BE2C (cell line): ENCODE data around the gene ZNF823.

Source experiments
- DNase-seq: peaks from one replicate; pipeline ENCODE4 v3.0.0-alpha.2; 2020
- H3K27me3 ChIP-seq: fragments of 250-450 bp; sonication (Bioruptor Pico); 2 replicates; pipeline ENCODE4 v1.5.1; 2020; ENCODE audit warnings: mild to moderate bottlenecking
- H3K36me3 ChIP-seq: fragments of 250-450 bp; sonication (Bioruptor Pico); 2 replicates; pipeline ENCODE4 v1.5.1; 2020; ENCODE audit warnings: mild to moderate bottlenecking
- H3K4me1 ChIP-seq: fragments of 250-450 bp; sonication (Bioruptor Pico); 2 replicates; pipeline ENCODE4 v1.5.1; 2020
- H3K4me3 ChIP-seq: 2 replicates; pipeline ENCODE4 v1.5.1; 2011; ENCODE audit warnings: low read depth, low read length
- H3K9me3 ChIP-seq: fragments of 250-450 bp; sonication (Bioruptor Pico); 2 replicates; pipeline ENCODE4 v1.5.1; 2020
- CTCF ChIP-seq: IDR thresholded peaks from 2 replicates; pipeline ENCODE4 v1.5.1; 2012; ENCODE audit warnings: mild to moderate bottlenecking, low read depth, low read length

Gene ZNF823

GRCh38 chr19:11763611-11764010 lies 24.9 kb upstream of the ZNF823 start:
- Histone ChIP-seq H3K27me3 (no peaks in the 10 kb centered on the region), H3K4me1 (peaks cover 4% of the 10 kb centered on the region), H3K4me3 (no peak overlapping the region), H3K36me3 (no peaks in the 10 kb centered on the region), H3K9me3 (no peaks in the 10 kb centered on the region; the same call in 1 of the 2 replicates)
- no peak for TF ChIP-seq CTCF
- no peak for DNase-seq

- no peak overlapping the region for H3K4me3 ChIP-seq
- DNase-seq, result no peak
- TF ChIP-seq CTCF, result no peak
- H3K27me3 ChIP-seq, result no peaks in the 10 kb centered on the region
- peaks cover 4% of the 10 kb centered on the region for H3K4me1 ChIP-seq
- no peaks in the 10 kb centered on the region; the same call in 1 of the 2 replicates for H3K9me3 ChIP-seq
- no peaks in the 10 kb centered on the region for H3K36me3 ChIP-seq
Observed at GRCh38 chr19:11763117-11763516, 24.4 kb upstream of the ZNF823 start.

- Histone ChIP-seq H3K9me3 (no peaks in the 10 kb centered on the region; the same call in none of the 2 replicates), H3K4me1 (no peaks in the 10 kb centered on the region), H3K27me3 (no peaks in the 10 kb centered on the region), H3K4me3 (no peak overlapping the region), H3K36me3 (no peaks in the 10 kb centered on the region)
- no peak for TF ChIP-seq CTCF
- no peak for DNase-seq
Observed at GRCh38 chr19:11759805-11760204, 21.1 kb upstream of the ZNF823 start.

- no peaks in the 10 kb centered on the region; the same call in 1 of the 2 replicates for H3K9me3 ChIP-seq
- no peaks in the 10 kb centered on the region for H3K4me1 ChIP-seq
- TF ChIP-seq CTCF, result no peak
- no peaks in the 10 kb centered on the region for H3K27me3 ChIP-seq
- DNase-seq, result no peak
- no peaks in the 10 kb centered on the region for H3K36me3 ChIP-seq
- no peak overlapping the region for H3K4me3 ChIP-seq
Observed at GRCh38 chr19:11756965-11757364, 18.2 kb upstream of the ZNF823 start.

- no peak overlapping the region for H3K4me3 ChIP-seq
- H3K4me1 ChIP-seq, result no peaks in the 10 kb centered on the region
- H3K27me3 ChIP-seq, result no peaks in the 10 kb centered on the region
- H3K9me3 ChIP-seq, result no peaks in the 10 kb centered on the region; the same call in none of the 2 replicates
- no peak for DNase-seq
- TF ChIP-seq CTCF, result no peak
- no peaks in the 10 kb centered on the region for H3K36me3 ChIP-seq
Observed at GRCh38 chr19:11754663-11755062, 15.9 kb upstream of the ZNF823 start.

GRCh38 chr19:11752244-11752736 lies 13.5 kb upstream of the ZNF823 start:
- Histone ChIP-seq H3K4me3 (no peak overlapping the region), H3K36me3 (no peaks in the 10 kb centered on the region), H3K4me1 (no peaks in the 10 kb centered on the region), H3K27me3 (no peaks in the 10 kb centered on the region), H3K9me3 (no peaks in the 10 kb centered on the region; the same call in none of the 2 replicates)
- TF ChIP-seq CTCF, result no peak
- no peak for DNase-seq
